Measurements from ENCODE around the gene PMF1. TPM values are rescaled to one million over a fixed set of nuclear protein-coding genes. Genes with fewer than 3 reads are reported as not detected.

Gene PMF1
- total RNA-seq, 4 donors from 2014 or later, result 40.8 to 64.9 (median 53.5) TPM

Small RNA genes within 50 kb of the gene (small RNA-seq; reads per million reads assigned to genes)
- gene RF00568, result 0 reads per million in 4 donors

Other genes starting within 250 kb of the PMF1 start
- 10 to 100 TPM; 22.6 to 38.3 (median 27.5) TPM for gene ARHGEF2, start 234.5 kb upstream of the PMF1 start, total RNA-seq
- 100 to 1,000 TPM; 115 to 215 (median 179) TPM for gene SSR2, start 192.1 kb upstream of the PMF1 start, total RNA-seq
- gene UBQLN4, start 159.2 kb upstream of the PMF1 start, total RNA-seq, result 10 to 100 TPM; 19.7 to 32.7 (median 25.5) TPM
- gene LAMTOR2, start 158.2 kb upstream of the PMF1 start, total RNA-seq, result 10 to 100 TPM; 41.4 to 67.1 (median 53.3) TPM
- gene RAB25, start 151.8 kb upstream of the PMF1 start, total RNA-seq, result 100 to 1,000 TPM; 190 to 482 (median 272) TPM
- gene MEX3A, start 130.5 kb upstream of the PMF1 start, total RNA-seq, result 1 to 10 TPM in 1 of 4 donors, under 1 TPM in 3; 0.15 to 1.4 (median 0.65) TPM
- gene LMNA, start 98.3 kb upstream of the PMF1 start, total RNA-seq, result 100 to 1,000 TPM; 322 to 480 (median 403) TPM
- 10 to 100 TPM; 21.4 to 36.6 (median 23.1) TPM for gene SEMA4A, start 59.4 kb upstream of the PMF1 start, total RNA-seq
- 10 to 100 TPM; 10.5 to 17.7 (median 15.7) TPM for gene SLC25A44, start 18.9 kb upstream of the PMF1 start, total RNA-seq
- gene BGLAP, start 29.2 kb downstream of the PMF1 start, total RNA-seq, result 1 to 10 TPM in 1 of 4 donors, under 1 TPM in 2, not detected in 1; 0.38 to 1.7 (median 0.40) TPM
- 1 to 10 TPM in 2 of 4 donors, under 1 TPM in 2; 0.88 to 3.4 (median 2.0) TPM for gene PAQR6, start 35.0 kb downstream of the PMF1 start, total RNA-seq
- 10 to 100 TPM; 33.6 to 60.9 (median 48.3) TPM for gene SMG5, start 69.8 kb downstream of the PMF1 start, total RNA-seq
- gene TMEM79, start 71.3 kb downstream of the PMF1 start, total RNA-seq, result 100 to 1,000 TPM in 2 of 4 donors, 10 to 100 TPM in 2; 64.9 to 140 (median 104) TPM
- gene GLMP, start 82.7 kb downstream of the PMF1 start, total RNA-seq, result 10 to 100 TPM; 16.1 to 44.2 (median 27.7) TPM
- under 1 TPM in 1 of 4 donors, not detected in 3; 0.57 TPM for gene VHLL, start 86.3 kb downstream of the PMF1 start, total RNA-seq
- gene CCT3, start 125.3 kb downstream of the PMF1 start, total RNA-seq, result 100 to 1,000 TPM; 149 to 258 (median 226) TPM
- not detected for gene TSACC, start 125.5 kb downstream of the PMF1 start, total RNA-seq
- 1 to 10 TPM in 2 of 4 donors, under 1 TPM in 2; 0.23 to 1.6 (median 1.1) TPM for gene RHBG, start 156.2 kb downstream of the PMF1 start, total RNA-seq

Measured in esophagus squamous epithelium (tissue), 4 donors.